Brain microvascular endothelial cell (primary cell): Measurements from ENCODE around the gene TMEM82.

Source experiments
- DNase-seq: peaks from one replicate; pipeline ENCODE4 v3.0.0-alpha.2; 2020
- H3K27ac ChIP-seq: fragments of 250-450 bp; sonication (Bioruptor Pico); 2 replicates; pipeline ENCODE4 v1.5.1; 2020; ENCODE audit warnings: mild to moderate bottlenecking, moderate library complexity
- H3K27me3 ChIP-seq: fragments of 250-450 bp; sonication (Bioruptor Pico); replicated peaks from 2 replicates; pipeline ENCODE4 v1.5.1; 2020; ENCODE audit warnings: mild to moderate bottlenecking
- H3K36me3 ChIP-seq: fragments of 250-450 bp; sonication (Bioruptor Pico); replicated peaks from 2 replicates; pipeline ENCODE4 v1.5.1; 2020; ENCODE audit warnings: mild to moderate bottlenecking
- H3K4me3 ChIP-seq: 2 replicates; pipeline ENCODE4 v1.5.1; 2011; ENCODE audit warnings: low read depth, mild to moderate bottlenecking, control low read depth, low read length, moderate library complexity
- in situ Hi-C: cut with HindIII; loops from 2 replicates; pipeline ENCODE4 v1.10.0; 2017; ENCODE audit warnings: low sequenced_read_pairs, low pct_ligation_motif_present
- TF ChIP-seq, protein P1 (sequence below): IDR thresholded peaks from 2 replicates; pipeline ENCODE4 v1.5.1; 2011; ENCODE audit warnings: low read depth, mild to moderate bottlenecking, moderate library complexity, low read length, control low read depth, inconsistent platforms; ENCODE audit errors: missing control alignments

Gene TMEM82

DNA sequence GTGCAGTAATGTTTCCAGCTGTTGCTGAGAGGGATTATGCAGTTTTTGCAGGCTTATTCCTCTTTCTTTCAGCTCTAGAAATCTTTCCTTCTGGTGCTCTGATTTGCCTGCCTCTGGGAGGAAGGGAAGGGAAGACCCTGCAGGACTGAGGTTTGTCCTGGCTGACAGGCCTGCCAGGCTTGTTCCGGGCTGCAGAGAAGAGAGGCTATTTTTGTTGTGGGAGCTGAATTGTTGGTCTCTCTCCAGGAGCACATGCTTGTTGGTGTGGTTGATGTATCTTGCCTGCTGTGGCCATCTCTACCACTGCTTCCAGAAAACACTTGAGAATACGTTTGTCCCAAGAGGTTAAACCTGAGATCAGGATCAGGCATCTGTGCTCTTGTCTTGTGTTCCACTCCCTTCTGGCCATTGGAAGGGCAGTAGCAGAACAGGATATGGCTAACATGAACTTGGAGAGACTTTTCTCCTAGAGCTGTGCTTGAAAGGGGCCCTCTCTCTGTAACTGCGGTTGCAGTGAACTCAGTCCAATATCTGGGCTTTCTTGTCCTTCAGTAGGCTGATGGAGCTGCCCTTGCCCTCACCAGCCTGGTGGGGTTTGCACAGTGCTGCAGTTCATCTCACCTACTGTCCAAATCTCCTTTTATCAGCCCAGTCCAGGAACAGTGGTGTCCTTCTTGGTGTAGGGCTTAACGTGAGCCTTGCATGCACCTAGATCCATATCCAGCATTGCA lies 27.7 kb upstream of the TMEM82 start:
- DNase-seq, result peak; percentile 42
- TF ChIP-seq, protein P1, sequence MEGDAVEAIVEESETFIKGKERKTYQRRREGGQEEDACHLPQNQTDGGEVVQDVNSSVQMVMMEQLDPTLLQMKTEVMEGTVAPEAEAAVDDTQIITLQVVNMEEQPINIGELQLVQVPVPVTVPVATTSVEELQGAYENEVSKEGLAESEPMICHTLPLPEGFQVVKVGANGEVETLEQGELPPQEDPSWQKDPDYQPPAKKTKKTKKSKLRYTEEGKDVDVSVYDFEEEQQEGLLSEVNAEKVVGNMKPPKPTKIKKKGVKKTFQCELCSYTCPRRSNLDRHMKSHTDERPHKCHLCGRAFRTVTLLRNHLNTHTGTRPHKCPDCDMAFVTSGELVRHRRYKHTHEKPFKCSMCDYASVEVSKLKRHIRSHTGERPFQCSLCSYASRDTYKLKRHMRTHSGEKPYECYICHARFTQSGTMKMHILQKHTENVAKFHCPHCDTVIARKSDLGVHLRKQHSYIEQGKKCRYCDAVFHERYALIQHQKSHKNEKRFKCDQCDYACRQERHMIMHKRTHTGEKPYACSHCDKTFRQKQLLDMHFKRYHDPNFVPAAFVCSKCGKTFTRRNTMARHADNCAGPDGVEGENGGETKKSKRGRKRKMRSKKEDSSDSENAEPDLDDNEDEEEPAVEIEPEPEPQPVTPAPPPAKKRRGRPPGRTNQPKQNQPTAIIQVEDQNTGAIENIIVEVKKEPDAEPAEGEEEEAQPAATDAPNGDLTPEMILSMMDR, result no peak
- peaks cover 25% of the 10 kb centered on the region for H3K36me3 ChIP-seq
- H3K27me3 ChIP-seq, result no peaks in the 10 kb centered on the region
- in situ Hi-C loops, result no loop called here
- no peak overlapping the region for H3K27ac ChIP-seq
- no peak overlapping the region for H3K4me3 ChIP-seq

DNA sequence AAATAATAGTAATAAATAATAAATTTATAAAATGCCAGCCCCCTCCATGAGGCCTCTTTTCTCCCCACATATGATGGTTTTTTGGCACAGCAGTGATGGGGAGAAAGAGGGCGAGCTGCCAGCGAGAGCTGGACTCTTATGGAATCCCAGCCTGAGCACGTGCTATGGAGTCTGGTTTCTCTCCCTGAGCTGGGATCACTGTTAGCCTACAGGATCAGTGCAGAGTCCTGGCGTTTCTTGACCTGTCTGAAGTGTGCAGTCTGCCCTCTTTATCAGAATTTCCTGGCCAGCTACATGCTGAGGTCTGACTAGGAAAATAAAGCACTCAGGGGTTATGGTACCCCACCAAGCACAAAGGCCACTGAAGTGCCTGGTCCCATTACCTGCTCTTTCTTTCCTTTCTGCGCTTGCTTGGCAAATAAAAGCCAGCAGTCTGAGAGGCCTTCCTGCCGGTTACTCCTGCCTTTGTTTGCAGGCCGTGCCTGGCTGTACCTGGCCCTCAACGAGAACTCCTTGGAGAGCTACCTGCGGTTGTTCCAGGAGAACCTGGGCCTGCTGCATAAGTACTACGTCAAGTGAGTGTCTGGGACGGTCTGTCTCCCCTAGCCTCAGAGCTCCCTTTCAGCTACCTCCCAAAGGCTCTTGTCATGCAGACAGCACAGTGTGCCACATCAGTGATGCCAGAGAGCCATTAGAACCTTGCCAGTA lies 24.7 kb upstream of the TMEM82 start:
- TF ChIP-seq, protein P1, result no peak
- no peaks in the 10 kb centered on the region for H3K27me3 ChIP-seq
- H3K36me3 ChIP-seq, result peaks cover 28% of the 10 kb centered on the region
- no peak overlapping the region for H3K4me3 ChIP-seq
- H3K27ac ChIP-seq, result no peak overlapping the region
- no peak for DNase-seq
- in situ Hi-C loops, result no loop called here

DNA sequence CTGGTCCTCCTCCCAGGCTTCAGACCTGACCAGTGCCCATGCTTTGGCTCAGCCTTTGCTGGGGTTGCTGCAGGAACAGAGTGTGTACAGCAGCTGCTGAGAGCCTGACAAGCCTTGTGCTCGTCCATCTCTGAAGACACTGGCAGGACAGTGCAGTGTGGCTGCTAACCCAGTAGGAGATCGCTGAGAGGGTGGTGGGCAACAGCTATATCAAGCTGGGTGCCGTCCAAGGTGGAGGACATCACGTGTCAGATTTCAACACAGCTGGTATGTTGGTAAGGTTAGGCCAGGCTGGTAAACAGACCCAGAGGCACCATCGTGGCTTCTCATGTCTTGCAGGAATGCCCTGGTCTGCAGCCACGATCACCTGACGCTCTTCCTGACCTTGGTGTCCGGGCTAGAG lies 24.1 kb upstream of the TMEM82 start:
- Histone ChIP-seq H3K27ac (no peak overlapping the region), H3K36me3 (peaks cover 31% of the 10 kb centered on the region), H3K4me3 (no peak overlapping the region), H3K27me3 (no peaks in the 10 kb centered on the region)
- TF ChIP-seq, protein P1, result no peak
- in situ Hi-C loops, result no loop called here
- no peak for DNase-seq

DNA sequence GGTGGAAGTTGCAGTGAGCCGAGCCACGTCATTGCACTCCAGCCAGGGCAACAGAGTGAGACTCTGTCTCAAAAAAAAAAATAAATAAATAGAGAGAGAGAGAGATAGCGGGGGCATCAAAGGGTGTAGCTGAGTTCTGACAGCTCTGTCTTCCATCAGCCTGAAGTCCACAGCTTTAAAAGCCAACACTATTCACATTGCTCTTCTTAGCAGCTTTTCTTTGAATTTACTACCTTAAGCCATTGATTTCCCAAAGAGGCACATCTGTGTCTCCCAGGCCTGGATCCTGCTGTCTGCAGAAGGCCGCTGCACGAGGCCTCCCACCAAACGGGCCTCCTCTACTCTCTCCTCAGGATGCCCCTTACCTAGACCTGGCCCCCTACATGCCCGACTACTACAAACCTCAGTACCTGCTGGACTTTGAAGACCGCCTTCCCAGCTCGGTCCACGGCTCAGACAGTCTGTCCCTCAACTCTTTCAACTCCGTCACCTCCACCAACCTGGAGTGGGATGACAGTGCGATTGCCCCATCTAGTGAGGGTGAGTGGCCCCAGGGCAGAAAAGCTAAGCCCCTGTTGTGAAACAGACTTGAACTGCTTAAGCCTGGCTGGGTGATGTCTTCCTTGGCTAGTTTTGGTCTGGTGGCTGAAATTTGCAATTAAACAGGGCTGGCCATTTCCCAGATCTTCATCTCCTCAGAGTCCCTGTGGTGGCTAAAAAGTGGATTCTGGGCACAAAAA lies 22.7 kb upstream of the TMEM82 start:
- DNase-seq, result no peak
- peaks cover 33% of the 10 kb centered on the region for H3K36me3 ChIP-seq
- TF ChIP-seq, protein P1, result no peak
- no peak overlapping the region for H3K4me3 ChIP-seq
- no peaks in the 10 kb centered on the region for H3K27me3 ChIP-seq
- in situ Hi-C loops, result no loop called here
- no peak overlapping the region for H3K27ac ChIP-seq

DNA sequence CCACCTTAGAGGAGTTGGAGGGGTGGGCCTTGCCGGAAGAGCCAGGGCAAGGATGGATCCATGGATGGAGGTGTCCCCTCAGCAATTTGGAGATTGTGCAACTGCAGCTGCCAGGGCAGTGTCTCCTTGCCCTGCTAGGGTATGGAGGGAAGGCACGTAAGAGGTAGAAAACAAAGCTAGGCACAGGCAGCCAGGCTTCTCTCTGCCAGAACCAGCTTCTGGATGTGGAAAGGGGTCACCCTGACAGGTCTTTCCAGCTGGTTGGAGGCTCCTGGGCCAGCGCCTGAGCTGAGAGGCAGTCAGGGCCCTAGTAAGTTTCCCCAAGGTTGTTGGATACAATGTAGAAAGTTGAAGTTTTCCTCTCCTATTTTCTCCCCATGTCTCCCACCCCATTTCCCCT lies 21.4 kb upstream of the TMEM82 start:
- TF ChIP-seq, protein P1, result no peak
- Histone ChIP-seq H3K27me3 (no peaks in the 10 kb centered on the region), H3K27ac (no peak overlapping the region), H3K36me3 (peaks cover 33% of the 10 kb centered on the region), H3K4me3 (no peak overlapping the region)
- in situ Hi-C loops, result no loop called here
- no peak for DNase-seq
